NCI-H748 (cell line): ENCODE measurements around the gene TCFL5.
A peak's percentile ranks its signal among the peaks of the same experiment; 100 is the strongest.

Source experiments
- DNase-seq: peaks from one replicate; lab custom pipeline; 2025; ENCODE audit not compliant: unreplicated experiment; lab: John Stamatoyannopoulos, UW

The TCFL5 gene

DNA sequence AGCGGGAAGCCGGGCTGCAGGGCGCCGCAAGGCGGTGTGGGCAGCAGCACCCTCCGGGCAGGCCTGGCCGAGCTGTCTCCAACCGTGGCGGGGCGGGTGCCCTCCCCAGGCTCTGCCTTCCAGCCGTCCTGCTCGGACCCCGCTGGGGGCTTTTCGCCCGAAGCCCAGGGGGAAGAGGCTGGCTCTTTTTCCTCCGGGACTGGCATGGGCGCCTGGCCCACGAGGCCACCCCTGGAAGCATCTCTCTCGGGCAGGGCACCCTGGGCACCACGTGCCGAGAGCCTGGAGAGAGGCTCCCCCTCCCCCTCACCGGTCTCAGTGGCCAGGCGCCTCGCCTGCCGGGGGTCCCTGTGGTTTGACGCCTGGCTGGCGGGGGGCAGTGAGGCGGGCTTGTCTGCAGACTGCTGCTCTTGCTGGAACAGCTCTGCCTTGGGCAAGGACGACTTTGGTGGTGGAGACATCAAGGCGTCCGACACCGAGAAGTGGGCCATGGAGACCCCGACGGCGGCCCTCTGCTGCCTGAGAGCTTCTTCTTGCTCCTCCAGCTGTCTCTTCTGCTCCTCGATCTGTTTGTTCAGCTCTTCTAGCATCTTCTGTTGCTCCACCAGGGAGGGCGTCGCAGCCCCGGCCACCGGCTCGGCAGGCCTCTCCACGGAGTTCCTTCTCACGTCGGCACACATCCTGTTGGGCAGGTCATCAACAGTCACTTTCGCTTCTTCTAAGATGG, 19.5 kb upstream of the TCFL5 start:
- DNase-seq = no peak

DNA sequence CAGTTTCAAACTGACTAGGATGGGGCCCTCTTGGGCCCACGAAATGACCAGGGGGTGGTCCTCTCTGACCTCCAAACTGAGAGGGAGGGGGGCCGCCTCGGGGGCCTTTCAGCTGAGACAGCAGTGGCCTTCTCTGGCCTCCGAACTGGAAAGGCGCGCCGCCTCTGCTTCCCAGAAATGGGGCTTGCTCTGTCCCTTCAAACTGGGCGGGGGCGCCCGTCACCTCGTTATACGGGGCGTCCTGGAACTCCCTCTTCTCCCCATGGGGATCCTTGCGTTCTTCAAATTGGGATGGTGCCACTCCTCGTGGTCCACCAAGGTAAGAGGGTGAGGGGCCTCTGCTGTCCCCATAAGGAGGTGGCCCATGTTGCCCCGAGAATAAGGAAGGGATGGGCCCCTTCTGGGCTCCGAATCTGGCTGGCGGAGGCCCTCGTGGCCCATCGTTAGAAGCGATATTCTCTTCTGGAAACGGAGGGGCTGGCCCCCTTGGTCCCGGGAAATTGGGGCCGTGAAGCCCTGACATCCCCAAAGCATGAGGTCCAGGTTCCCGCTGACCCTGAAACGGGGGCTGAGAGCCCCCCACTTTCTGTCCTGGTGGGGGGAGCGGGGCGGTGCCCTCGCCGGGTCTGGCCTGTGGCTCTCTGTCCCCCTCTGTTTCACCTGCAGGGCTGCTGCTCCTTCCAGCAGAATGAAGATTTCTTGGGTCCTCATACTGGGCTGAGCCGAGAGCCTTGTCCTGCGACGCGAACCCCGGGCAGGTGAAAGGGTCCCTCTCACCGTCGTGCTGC, 18.7 kb upstream of the TCFL5 start:
- DNase-seq = no peak

DNA sequence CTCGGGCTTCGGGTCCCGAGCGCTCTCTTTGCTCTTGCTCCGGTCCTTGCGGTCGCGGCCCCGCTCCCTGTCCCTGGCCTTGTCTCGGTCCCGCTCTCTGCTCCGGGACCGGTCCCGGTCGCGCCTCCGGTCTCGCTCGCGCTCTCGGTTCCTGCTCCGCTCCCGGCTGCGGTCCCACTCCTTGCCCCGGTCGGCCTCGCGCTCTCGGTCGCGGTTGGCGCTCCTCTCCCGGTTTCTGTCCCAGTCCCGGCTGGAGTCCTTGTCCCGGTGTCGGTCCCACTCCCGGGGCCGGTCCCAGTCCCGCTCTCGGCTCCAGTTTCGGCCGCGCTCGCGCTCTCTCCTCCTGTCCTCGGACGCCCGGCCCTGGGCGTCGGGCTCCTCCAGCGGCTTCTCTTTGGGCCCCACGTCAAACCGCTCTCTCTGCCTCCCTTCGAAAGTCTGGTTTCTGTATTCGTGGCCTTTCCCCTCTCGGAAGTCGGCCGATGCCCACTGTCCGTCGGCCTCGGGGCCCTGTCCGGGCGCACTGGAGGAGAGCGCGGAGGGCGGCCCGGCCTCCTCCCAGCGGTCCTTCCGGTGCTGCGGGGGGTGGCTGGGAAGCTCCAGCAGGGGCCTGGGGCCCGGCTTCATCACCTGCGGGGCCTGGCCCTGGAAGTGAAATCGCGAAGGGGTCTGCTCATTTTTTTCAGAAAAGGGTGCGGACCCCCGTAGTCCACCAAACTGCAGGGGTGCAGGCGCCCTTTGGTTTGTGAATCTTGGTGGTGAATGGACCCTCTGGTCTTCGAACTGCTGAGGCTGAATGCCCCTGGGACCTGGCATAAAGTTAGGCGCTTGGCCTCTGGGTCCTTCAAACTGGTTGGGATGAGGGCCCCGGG, 17.9 kb upstream of the TCFL5 start:
- no peak for DNase-seq

DNA sequence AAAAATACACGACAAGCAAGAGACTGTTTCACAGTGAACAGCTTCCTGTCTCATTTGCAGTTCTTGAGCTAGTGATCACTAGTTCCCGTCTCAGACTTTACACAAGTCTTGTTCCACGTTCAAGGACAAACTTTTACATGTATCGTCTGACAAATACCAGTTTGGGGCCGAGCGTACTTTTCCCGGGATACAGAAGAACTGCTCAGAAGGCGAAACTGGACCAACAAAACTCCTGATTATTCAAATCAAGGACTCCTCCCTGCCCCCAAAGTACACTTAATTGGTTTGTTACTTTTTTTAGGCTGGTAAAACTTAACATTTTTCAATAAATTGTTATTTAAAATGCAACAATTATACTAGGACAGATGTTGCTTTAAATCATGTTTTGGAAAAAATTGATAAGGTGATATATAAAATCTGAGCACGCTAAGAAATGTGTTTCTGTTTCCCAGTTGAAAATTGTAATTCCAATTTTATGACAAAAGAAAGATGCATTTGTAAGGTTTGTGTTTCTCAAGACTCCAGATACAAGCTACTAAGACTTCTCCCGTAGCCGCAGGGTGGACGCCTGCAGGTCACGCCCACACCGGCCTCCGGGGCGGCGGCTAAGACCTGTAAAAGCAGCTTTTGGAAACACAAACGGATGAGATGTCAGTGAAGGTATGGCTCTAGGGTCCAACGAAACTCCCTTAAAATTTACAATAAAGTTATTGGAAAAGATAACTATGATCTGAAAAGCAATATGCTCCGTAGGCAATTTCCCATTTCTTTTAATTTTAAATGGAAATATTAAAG, 16.8 kb upstream of the TCFL5 start:
- DNase-seq = no peak

DNA sequence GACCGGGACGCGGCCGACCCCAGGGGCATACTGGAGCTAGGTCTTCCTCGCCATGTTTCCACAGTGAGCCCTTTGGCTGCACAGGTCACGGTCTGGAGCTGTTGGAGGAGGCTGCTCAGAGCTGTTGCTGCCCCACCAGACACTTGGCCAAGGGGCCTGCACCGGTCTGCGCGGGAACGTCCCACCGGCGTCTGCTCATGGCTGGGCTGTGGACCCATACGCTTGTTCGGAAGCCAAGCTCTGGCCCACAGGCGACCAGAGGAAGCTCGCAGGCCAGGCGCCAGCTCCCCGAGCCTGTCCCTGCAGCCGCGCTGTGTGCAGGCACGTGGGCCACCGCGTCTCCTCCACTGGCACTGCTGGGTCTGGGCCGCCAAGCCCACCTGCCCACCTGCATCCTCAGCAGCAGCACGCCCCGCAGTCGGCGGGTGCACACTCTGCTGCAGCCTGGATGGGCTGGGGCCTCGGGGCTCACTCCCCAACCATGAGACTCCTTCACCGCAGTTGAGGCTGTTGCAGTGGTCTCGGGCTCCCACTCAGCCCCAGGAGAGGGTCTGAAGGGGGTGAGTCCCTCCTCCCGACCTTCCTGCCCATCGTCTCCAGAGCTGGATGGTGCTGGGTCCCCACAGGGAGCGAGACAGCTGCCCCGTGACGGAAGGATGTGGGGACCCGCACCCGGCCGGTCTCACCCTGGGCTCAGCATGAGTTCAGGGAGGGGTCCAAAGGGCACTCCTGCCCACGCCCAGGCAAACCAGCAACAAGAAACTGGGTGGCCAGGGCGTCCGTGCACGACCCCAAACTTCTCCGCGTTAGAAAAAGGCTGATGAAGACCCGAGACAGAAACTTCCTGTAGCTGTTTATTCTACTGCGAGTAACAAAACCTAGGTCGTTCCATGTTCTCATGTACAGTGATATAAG, 15.5 kb upstream of the TCFL5 start:
- DNase-seq = no peak

DNA sequence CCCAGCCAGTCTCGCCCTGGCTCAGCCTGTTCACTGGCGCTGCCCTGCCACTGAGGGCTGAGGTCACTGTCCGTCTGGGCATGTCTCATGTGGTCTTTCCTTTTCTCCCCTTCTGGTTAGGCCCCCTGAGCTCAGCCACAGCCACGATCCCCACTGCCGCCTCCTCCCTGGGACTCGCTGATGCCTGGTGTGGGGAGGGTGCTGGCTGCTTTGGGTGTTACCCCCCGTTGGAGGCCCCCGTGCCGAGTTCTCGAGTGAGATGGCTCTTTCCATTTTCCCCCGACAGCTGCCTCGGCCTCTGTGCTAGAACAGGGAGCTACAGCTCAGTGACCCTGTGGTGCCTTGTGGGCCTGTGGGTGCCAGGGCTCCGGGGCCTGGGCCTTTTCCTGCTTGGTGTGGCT, 14.9 kb upstream of the TCFL5 start:
- no peak for DNase-seq

DNA sequence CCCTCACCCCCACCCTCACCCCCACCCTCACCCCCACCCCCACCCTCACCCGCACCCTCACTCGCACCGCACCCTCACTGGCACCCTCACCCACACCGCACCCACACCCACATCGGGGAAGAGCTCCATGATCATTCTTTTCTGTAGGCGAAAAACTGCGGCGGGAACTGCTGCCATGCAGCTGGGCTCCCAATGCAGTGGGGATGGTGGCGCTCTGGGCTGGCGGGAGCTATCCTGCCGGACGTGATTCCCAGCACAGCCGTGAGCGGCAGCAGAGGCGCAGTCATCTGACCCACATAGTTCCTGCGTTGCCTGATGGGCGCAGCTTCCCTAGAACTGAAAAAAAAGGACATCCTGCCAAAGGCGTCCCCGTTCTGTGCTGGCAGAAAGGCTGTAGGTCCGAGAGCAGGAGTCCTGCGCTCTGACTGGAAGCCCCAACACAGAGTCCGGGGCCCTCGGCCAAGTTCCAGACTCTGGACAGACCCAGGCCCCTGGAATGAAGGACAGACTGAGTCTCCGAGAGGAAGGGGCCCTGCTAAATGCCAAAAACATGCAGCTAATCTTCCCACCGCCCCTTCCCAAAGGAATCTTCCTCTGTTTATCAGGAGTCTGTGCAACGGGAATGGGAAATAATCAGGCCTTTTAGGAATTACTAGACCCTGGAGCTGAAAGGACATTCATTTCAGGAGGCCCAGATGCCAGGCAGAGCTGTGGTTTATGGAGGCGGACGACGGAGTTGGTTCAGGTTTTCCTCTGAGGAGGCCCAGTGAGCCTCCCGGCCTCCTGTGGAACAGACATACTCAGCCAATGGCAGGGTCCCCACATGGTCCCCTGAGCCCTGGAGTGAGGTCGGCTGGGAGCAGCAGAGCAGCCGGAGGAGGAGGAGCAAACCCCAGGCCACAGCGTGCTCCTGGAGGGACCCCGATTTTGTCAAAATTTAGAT, 14.1 kb upstream of the TCFL5 start:
- peak; percentile 86 for DNase-seq

DNA sequence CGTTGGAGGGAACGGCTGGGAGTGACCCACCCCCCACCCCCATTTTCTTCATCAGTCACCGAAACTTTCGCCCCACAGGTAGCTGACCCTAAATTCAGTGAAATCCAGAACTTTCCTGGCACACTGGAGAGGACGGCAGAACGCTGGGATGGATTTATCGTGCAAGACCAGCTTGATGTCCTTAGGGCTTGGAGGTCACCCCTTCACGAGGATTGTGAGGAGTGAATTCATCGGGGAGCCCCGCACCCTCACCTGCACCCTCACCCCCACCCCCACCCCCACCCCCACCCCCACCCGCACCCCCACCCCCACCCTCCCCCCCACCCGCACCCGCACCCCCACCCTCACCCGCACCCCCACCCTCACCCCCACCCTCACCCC, 13.3 kb upstream of the TCFL5 start:
- DNase-seq = no peak

DNA sequence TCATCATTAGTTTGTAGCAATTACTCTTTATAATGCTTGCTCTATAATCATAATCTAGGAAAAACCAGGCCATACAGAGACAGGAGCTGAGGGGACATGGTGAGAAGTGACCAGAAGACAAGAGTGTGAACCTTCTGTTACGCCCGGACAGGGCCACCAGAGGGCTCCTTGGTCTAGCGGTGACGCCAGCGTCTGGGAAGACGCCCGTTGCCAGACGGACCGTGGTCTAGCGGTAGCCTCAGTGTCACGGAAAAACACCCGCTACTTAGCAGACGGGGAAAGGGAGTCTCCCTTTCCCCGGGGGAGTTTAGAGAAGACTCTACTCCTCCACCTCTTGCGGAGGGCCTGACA, 12.0 kb upstream of the TCFL5 start:
- peak; percentile 57 for DNase-seq

DNA sequence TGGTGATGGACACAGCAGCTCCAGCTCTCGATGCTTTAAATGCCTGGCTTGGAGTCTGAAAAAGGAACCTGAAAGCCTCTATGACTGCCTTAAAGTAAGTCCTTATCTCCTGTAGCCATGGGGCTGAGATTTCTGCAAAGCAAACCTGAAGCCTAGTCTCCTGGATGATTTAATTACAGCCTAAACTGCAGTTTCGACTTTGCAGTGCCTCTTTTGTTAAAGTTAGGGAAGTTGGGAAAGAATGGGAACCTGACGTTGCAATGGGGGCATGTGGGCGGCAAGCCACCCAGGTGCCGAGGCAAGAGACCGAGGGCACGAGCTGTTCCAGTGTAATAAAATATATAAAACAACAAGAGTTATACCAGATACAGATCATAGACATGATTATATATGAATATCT, 11.7 kb upstream of the TCFL5 start:
- no peak for DNase-seq

DNA sequence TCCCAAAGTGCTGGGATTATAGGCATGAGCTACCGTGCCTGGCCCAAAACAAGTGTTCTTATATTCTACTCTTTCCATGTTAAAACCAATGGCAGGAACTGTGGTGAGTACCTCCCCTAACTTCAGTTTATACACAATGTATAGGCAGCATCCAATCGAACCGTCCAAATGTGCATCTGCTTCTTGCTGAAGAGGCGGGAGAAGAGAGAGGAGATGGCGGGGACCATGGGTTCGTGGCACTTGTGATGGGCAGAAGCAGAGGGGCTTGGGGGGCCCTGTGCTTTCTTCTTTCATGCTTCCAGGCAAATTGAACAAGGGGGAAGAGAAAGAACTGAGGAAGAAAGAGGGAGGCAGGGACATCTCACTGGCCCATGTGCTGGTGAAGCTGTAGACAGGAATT, 11.2 kb upstream of the TCFL5 start:
- DNase-seq = no peak

DNA sequence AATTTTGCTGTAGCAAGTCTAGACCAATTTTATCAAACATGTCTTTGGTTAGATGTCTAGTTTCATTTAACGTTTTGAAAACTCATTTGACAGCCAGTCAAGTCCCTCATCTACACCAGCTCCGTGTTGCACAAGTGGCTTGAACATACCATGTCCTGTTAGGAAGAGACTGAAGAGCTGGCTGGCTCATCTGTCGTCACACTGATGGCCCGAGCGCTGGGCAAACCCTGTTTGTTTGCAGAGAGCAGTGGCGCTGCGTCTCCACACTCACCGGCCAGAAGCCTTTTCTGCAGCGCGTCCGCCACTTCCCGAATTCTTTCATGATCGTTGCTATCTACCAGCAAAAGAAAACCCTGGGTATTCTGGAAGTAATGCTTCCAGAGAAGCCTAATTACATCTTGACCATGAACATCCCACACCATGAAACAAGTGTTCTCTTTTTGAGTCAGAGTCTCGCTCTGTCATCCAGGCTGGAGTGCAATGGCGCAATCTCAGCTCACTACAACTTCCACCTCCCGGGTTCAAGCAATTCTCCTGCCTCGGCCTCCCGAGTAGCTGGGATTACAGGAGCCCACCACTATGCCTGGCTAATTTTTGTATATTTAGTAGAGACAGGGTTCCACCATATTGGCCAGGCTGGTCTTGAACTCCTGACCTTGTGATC, 10.7 kb upstream of the TCFL5 start:
- peak; percentile 22 for DNase-seq

DNA sequence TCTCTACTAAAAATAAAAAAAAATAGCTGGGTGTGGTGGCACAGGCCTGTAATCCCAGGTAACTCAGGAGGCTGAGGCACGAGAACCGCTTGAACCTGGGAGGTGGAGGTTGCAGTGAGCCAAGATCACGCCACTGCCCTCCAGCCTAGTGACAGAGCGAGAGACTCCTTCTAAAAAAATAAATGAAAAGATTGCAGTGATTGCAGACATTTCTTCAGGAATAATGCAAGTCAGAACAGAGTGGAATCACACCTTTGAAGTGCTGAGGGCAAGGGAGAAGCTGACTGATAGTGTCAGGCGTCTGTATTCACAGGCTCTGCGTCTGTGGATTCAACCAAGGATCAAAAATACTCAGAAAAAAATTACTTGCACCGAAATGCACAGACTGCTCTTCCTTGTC, 2.6 kb upstream of the TCFL5 start:
- no peak for DNase-seq

DNA sequence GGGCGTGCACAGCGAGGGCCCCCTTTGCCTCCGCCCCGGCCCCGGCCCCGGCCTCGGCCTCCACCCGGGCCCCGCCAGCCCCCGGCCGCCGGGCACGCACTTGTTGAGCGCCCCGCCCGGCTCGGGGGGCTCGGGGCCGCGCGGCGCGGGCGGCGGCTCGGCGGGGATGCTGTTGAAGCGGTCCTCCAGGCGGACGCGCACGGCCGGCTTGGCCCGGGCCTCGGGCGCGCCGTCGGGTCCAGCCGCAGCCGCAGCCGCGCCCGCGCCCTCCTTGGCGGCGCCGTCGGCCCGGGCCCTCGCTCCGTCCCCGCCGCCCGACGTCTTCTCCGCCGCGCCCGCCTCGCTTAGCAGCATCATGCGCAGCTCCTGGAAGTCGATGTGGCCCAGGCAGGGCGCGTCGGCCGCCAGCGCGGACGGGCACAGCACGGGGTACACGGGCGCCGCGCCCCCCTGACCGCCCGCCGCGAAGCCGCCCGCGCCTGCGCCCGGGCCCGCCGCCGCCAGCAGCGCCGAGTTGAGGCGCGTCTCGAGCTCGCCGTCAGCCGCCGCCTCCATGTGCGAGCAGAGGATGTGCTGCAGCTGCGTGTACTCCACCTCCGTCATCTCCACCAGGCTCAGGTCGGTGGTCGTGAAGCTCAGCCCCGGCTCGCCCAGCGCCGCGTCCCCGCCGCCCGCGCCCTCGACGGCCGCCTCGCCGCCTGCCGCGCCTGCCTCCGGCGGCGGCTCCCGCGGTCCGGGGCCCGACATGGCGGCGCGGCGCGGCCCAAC, 514 bp downstream of the TCFL5 start:
- peak; percentile 49 for DNase-seq

DNA sequence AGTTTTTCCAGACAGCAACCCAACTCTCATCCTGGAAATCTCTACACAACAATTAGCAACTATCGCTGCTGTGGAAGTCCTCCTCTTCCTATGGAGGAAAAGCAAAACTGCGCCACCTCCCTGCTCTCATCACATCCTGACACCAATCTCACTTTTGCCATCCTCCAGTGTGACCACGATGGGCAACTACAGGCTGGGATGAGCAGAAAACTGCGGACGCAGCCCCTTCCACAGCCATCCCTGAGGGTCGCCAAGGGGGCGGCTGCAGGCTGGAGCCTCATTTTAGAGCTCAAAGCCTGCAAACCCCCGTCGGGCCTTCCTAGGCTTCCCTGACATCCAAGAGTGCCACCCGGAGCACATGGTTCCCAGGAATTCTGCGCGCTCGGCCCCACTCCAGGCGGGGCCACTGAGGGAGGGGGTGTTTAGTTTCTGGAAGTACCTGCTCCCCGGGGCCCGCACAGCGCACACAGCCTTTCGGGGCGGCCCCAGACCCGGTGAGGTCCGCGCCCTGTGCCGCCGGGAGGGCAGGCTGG, 1.2 kb downstream of the TCFL5 start:
- peak; percentile 42 for DNase-seq

DNA sequence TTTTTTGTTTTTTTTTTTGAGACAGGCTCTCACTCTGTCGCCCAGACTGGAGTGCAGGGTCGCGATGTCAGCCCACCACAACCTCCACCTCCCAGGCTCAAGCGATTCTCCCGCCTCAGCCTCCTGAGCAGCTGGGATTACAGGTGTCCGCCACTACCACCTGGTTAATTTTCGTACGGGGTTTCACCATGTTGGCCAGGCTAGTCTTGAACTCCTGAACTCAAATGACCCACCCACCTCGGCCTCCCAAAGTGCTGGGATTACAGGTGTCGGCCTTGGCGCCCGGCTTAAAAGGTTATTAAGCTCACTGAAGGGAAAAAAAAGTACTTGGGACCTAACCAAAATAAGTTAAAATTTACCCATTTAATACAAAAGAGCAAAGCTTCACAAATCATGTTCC, 1.9 kb downstream of the TCFL5 start:
- DNase-seq = no peak

DNA sequence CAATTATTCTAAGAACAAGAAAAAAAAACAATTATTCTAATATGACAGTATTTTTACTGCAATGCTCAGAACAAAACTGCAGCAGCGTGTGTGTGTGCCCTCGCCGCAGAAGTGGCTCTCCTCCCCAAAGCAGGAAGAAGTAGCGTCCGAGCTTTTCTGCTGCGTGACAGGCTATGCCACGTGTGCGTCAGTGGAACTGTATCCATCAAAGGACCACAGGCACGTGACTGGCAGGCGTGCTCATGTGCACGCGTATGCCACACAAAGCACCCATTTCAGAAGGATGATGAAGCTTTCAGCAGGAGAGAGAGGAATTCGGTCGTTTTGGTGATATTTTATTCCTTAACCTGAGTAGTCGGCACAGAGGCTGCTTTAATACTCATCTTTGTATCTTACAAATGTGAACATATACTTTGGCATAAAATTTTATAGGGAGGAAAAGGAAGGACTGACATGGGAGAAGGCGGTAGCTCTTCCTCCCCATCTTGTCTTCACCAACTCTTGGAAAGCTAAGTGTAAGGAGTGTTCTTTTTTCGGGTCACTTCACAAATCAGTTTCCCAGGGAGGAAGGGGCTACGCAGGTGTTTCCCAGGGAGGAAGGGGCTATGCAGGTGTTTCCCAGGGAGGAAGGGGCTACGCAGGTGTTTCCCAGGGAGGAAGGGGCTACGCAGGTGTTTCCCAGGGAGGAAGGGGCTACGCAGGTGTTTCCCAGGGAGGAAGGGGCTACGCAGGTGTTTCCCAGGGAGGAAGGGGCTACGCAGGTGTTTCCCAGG, 3.4 kb downstream of the TCFL5 start:
- no peak for DNase-seq
